Neural cell (in vitro differentiated cells): Measurements from ENCODE around the gene TGM1.

Experiments used
- EZH2 ChIP-seq: fragments of 200-600, 300-800 bp; shearing (Covaris generic), sonication (generic); IDR thresholded peaks from 2 replicates; pipeline ENCODE4 v1.6.1; 2014; ENCODE audit warnings: antibody characterized with exemption, low read length, borderline replicate concordance, mild to moderate bottlenecking; ENCODE audit not compliant: insufficient read depth, poor library complexity, severe bottlenecking
- TAF1 ChIP-seq: IDR thresholded peaks from 2 replicates; pipeline ENCODE4 v1.6.1; 2012; ENCODE audit warnings: low read depth
- TF ChIP-seq, protein P1 (sequence below): fragments of 450-650 bp; IDR thresholded peaks from 2 replicates; pipeline ENCODE4 v1.5.1; 2014; ENCODE audit warnings: antibody characterized with exemption, mild to moderate bottlenecking, moderate library complexity; ENCODE audit not compliant: poor library complexity, severe bottlenecking

DNA sequence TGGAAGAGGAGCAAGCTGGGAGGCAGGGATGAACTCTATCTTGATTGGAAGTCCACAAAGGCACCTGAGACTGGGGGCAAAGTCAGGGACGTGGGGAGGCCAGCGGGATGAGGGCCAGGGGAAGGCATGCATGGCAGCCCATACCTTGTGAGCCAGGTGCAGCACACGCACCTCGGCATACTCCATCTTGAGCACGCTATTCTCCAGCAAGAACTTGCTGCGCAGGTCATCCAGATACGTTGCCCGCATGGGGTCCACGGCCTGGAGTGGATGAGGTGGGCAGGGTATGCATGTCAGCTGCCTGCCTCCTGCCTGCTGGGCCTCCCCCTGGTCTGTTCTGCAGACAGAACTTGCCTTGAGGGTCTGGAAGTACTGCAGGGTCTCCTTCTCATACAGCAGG is 4.5 kb upstream of the TGM1 start:
- TF ChIP-seq, protein P1, sequence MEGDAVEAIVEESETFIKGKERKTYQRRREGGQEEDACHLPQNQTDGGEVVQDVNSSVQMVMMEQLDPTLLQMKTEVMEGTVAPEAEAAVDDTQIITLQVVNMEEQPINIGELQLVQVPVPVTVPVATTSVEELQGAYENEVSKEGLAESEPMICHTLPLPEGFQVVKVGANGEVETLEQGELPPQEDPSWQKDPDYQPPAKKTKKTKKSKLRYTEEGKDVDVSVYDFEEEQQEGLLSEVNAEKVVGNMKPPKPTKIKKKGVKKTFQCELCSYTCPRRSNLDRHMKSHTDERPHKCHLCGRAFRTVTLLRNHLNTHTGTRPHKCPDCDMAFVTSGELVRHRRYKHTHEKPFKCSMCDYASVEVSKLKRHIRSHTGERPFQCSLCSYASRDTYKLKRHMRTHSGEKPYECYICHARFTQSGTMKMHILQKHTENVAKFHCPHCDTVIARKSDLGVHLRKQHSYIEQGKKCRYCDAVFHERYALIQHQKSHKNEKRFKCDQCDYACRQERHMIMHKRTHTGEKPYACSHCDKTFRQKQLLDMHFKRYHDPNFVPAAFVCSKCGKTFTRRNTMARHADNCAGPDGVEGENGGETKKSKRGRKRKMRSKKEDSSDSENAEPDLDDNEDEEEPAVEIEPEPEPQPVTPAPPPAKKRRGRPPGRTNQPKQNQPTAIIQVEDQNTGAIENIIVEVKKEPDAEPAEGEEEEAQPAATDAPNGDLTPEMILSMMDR = no peak
- TF ChIP-seq EZH2 (no peak), TAF1 (no peak)
